HUES6 (cell line): ENCODE data around the gene KCNA4.

ENCODE experiments used
- H3K27ac ChIP-seq: 2 replicates; pipeline ENCODE4 v1.7.0; 2013; ENCODE audit warnings: low read depth, mild to moderate bottlenecking, low read length, inconsistent platforms
- H3K27me3 ChIP-seq: 2 replicates; pipeline ENCODE4 v1.6.1; 2013; ENCODE audit warnings: low read length; ENCODE audit not compliant: control insufficient read depth, insufficient read depth
- H3K36me3 ChIP-seq: 2 replicates; pipeline ENCODE4 v1.6.1; 2013; ENCODE audit warnings: low read length; ENCODE audit not compliant: control insufficient read depth, insufficient read depth
- H3K4me1 ChIP-seq: 2 replicates; pipeline ENCODE4 v1.6.1; 2013; ENCODE audit warnings: low read length; ENCODE audit not compliant: control insufficient read depth, insufficient read depth
- H3K4me3 ChIP-seq: 2 replicates; pipeline ENCODE4 v1.5.1; 2013; ENCODE audit warnings: low read depth, low read length
- H3K9ac ChIP-seq: one replicate; pipeline ENCODE4 v1.6.1; 2013; ENCODE audit warnings: mild to moderate bottlenecking, low read length
- H3K9me3 ChIP-seq: 2 replicates; pipeline ENCODE4 v1.6.1; 2013; ENCODE audit warnings: low read depth, low read length; ENCODE audit not compliant: control insufficient read depth, insufficient read depth

The KCNA4 gene

GRCh38 chr11:30025396-30026139 is 8.7 kb upstream of the KCNA4 start:
- Histone ChIP-seq H3K36me3 (no peaks in the 10 kb centered on the region), H3K4me1 (peaks cover 9% of the 10 kb centered on the region), H3K9ac (no peak overlapping the region), H3K4me3 (peak overlapping the region; percentile 11; the same call in 1 of the 2 replicates), H3K27me3 (peaks cover 99% of the 10 kb centered on the region), H3K27ac (no peak overlapping the region), H3K9me3 (no peaks in the 10 kb centered on the region)

DNA sequence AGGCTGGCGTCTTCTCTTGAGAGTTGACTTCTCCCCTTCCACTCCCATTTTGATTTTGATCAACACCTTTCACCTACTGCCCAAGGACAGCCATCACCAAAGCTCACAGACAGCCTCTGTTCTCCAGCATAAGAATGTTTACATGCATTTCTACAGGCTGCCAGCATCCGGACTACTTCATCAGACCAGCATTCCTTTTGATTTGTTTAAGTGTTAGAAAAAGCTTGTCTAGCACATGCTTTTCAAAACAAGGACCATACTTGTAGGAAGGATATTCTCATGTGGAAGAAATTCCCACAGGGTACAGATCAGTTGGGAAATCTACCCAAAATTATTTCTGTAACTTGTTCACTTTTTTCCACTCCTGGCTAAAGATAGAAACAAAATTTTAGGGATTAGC is 6.2 kb upstream of the KCNA4 start:
- H3K27ac ChIP-seq, result no peak overlapping the region
- peaks cover 9% of the 10 kb centered on the region for H3K4me1 ChIP-seq
- no peaks in the 10 kb centered on the region for H3K9me3 ChIP-seq
- H3K9ac ChIP-seq, result no peak overlapping the region
- H3K27me3 ChIP-seq, result peaks cover 99% of the 10 kb centered on the region
- no peak overlapping the region for H3K4me3 ChIP-seq
- no peaks in the 10 kb centered on the region for H3K36me3 ChIP-seq

- Histone ChIP-seq H3K27me3 (peaks cover 100% of the 10 kb centered on the region), H3K36me3 (no peaks in the 10 kb centered on the region), H3K9me3 (no peaks in the 10 kb centered on the region), H3K27ac (no peak overlapping the region), H3K4me3 (no peak overlapping the region), H3K4me1 (peaks cover 5% of the 10 kb centered on the region; the same call in 1 of the 2 replicates), H3K9ac (no peak overlapping the region)
Observed at GRCh38 chr11:30019481-30019880, 2.7 kb upstream of the KCNA4 start.

DNA sequence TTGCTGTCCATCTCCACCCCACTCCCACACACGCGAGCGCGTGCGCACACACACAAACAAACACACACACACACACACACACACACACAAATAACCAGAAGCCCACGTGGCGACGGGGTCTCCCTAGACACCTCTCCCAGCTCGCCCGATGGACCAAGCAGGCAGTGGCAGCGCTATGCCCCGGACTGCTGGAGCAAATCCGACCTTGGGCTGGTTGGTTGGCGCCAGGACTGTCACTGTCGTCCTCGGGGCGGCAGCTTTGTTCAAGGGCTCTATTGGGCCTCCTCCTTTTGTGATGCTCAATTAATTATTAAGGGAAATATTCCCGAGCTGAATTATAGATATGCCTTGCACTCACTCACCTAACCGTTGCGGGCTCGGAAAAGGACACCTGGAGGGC is 1.7 kb upstream of the KCNA4 start:
- Histone ChIP-seq H3K27me3 (peaks cover 100% of the 10 kb centered on the region), H3K4me3 (no peak overlapping the region), H3K9me3 (no peaks in the 10 kb centered on the region)

DNA sequence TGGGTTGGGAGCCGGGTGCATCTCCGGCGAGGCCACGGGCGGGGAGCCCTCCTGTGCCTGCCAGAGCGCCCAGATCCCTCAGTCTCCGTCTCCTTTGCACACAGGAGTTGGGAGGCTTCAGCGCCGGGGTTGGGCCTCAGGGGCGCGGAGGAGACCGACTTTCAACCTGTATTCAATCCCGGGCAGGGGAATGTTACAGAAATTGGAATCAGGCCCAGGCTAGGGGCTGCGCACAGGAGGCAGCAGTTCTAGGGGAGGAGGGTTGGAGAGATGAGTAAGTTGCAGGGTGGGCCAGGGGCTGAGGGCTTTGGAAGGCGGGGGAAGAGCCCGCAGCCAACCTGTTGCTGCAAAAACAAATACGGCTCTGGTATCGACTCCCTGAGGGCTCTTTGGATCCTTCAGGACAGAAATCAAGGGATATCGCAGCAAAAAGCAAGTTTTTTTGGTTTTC is 640 bp upstream of the KCNA4 start:
- H3K9ac ChIP-seq, result no peak overlapping the region
- peak overlapping the region; percentile 55 for H3K4me3 ChIP-seq
- no peak overlapping the region for H3K27ac ChIP-seq
- no peaks in the 10 kb centered on the region for H3K36me3 ChIP-seq
- H3K27me3 ChIP-seq, result peaks cover 100% of the 10 kb centered on the region
- H3K4me1 ChIP-seq, result peaks cover 5% of the 10 kb centered on the region; the same call in 1 of the 2 replicates
- no peaks in the 10 kb centered on the region for H3K9me3 ChIP-seq

More for the DNA sequence above, 1.7 kb upstream of the KCNA4 start:
- H3K4me1 ChIP-seq, result peaks cover 5% of the 10 kb centered on the region; the same call in 1 of the 2 replicates
- H3K27ac ChIP-seq, result no peak overlapping the region
- H3K36me3 ChIP-seq, result no peaks in the 10 kb centered on the region
- no peak overlapping the region for H3K9ac ChIP-seq

DNA sequence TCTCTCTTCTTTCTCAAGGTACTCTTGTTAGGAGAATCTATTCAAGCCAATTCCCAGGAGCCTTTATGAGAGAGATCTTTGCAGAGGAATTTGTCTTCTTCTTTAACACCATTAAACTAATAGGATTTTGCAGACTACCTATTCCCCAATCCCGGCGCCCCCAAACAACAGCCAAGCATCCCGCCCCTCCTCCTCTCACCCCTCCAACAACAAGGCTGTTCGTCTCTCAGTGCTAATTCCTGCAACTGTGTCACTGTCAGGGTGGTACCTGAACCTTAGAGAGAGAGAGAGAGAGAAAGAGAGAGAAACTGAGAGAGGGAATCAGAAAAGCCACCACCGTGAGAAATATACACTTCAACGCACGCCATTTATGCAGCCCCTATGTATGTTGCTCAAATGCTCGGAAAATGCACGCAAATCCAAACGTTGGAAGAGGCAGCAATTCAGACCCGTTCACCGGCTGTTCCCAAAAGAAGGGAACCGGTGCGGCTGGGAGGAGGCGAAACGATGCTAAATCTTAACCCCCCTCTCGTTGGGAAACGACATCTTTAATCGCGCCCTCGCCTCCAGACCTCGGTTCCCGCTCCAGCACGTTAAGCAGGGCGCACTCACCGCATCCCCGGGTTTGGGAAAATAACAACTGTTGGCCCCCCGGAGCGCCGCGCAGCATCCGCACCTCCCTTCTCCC is 961 bp downstream of the KCNA4 start:
- peaks cover 100% of the 10 kb centered on the region for H3K27me3 ChIP-seq

DNA sequence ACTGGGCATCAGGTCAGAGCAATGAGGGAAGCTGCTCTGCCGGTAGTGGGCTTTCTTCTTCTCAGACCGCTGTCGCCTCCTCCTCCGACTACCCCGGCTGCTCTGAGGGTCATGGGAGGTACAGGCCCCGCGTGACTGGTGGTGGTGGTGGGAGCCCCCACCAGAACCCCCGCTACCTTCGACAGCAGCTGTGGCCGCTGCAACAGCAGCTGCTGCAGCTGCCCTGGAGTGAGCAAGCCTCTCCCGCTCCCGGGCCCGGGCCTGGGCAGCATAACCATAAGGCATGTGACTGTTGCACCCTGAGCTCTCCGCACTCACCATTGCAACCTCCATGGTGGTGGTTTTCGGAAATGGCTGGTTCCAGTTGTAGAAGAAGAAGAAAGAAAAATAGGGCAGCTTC is 4.5 kb downstream of the KCNA4 start:
- Histone ChIP-seq H3K9ac (no peak overlapping the region), H3K27ac (no peak overlapping the region), H3K27me3 (peaks cover 93% of the 10 kb centered on the region), H3K4me3 (no peak overlapping the region), H3K4me1 (0 out of 2 replicates have a peak, but pooled peaks cover 5% of the 10 kb centered on the region), H3K36me3 (no peaks in the 10 kb centered on the region), H3K9me3 (no peaks in the 10 kb centered on the region)

More for the DNA sequence above, 961 bp downstream of the KCNA4 start:
- peak overlapping the region; percentile 55 for H3K4me3 ChIP-seq
- H3K36me3 ChIP-seq, result no peaks in the 10 kb centered on the region
- H3K4me1 ChIP-seq, result peaks cover 5% of the 10 kb centered on the region; the same call in 1 of the 2 replicates
- no peak overlapping the region for H3K27ac ChIP-seq
- no peak overlapping the region for H3K9ac ChIP-seq
- no peaks in the 10 kb centered on the region for H3K9me3 ChIP-seq

DNA sequence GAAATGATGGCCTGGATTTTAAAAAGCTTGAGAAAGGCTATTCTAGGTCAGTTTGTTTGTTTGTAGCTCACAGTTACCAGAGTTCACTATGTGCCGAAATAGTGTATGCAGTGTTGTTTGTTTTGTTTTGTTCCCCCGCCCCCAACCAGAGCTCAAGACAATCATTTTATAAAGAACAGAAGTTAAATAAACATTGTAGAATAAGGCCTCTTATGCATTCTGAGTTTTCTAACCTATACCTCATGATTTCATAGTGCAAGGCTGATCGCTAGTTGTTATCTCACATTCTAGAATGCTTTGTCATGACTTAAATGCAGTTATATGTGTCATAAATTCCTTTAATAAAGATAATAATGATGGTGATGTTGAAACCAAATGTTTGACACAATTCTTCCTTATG is 7.8 kb downstream of the KCNA4 start:
- Histone ChIP-seq H3K4me1 (no peaks in the 10 kb centered on the region), H3K9ac (no peak overlapping the region), H3K9me3 (no peaks in the 10 kb centered on the region), H3K36me3 (no peaks in the 10 kb centered on the region), H3K27ac (no peak overlapping the region), H3K4me3 (no peak overlapping the region), H3K27me3 (peaks cover 81% of the 10 kb centered on the region)

- Histone ChIP-seq H3K4me3 (no peak overlapping the region), H3K27ac (no peak overlapping the region), H3K4me1 (no peaks in the 10 kb centered on the region), H3K9me3 (no peaks in the 10 kb centered on the region), H3K36me3 (no peaks in the 10 kb centered on the region), H3K9ac (no peak overlapping the region), H3K27me3 (peaks cover 77% of the 10 kb centered on the region)
Observed at GRCh38 chr11:30006876-30007275, 10.0 kb downstream of the KCNA4 start.

DNA sequence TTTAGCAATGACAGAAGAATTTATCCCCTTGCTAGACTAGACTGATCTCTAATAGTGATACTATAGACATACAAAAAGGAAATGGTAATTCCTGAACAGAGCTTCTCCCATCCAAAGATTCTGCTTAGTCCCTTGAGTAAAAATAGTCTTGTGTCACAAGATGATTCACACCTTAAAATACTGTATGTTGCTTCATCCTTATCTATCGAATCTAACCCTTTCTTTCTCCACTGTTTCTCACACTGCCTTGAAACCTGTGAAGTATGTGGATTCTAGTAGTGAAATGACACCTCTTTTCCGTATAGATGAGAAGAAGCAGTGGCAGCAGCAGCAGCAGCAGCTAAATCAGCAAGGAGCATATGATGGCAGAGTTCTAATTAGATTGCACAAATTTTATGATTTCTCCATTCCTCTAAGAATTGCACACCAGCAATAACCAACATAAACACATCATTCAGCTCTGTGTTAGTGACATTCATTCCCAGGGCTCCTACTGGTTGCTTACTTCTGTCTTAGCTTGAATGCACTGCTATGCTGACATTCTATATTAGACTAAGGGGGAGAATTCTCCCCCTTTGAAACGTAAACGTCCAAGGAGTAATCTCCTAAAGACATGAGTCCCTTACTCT is 14.6 kb downstream of the KCNA4 start:
- Histone ChIP-seq H3K27me3 (peaks cover 37% of the 10 kb centered on the region), H3K36me3 (no peaks in the 10 kb centered on the region), H3K9ac (no peak overlapping the region), H3K4me3 (no peak overlapping the region), H3K4me1 (no peaks in the 10 kb centered on the region), H3K27ac (no peak overlapping the region), H3K9me3 (no peaks in the 10 kb centered on the region)
